B cell (primary cell): ENCODE measurements around the gene OPN1SW. TPM values are rescaled to one million over a fixed set of nuclear protein-coding genes. Genes with fewer than 3 reads are reported as not detected.

ENCODE experiments used
- ATAC-seq: fragments of 200-7000 bp; cut with Tn5 transposase; one replicate; pipeline ENCODE4 v1.10.0; 2021; ENCODE audit warnings: low read depth, mild to moderate bottlenecking, moderate number of reproducible peaks, moderate library complexity
- CTCF ChIA-PET: fragments of 350-600 bp; sonication (Branson Sonifier 250); formaldehyde crosslinking; loops from one replicate; lab custom pipeline; 2021; ENCODE audit warnings: antibody characterized with exemption, inconsistent platforms; lab: Charles Lee
- POLR2A ChIA-PET: fragments of 350-600 bp; sonication (Branson Sonifier 250); formaldehyde crosslinking; loops from one replicate; lab custom pipeline; 2021; ENCODE audit warnings: antibody characterized with exemption; lab: Charles Lee
- DNase-seq: peaks from one replicate; pipeline ENCODE4 v3.0.0; 2013
- H2AFZ ChIP-seq: 2 replicates; pipeline ENCODE4 v1.6.1; 2012; ENCODE audit warnings: mild to moderate bottlenecking, low read depth, low read length; ENCODE audit not compliant: insufficient read depth, poor library complexity, severe bottlenecking
- H3K27ac ChIP-seq, 2 donors: 1 replicate in 1 of 2; 2 replicates in 1 of 2; pipeline ENCODE4 v1.5.1; 2012 to 2013; ENCODE audit warnings: low read length in 2 of 2, mild to moderate bottlenecking in 2 of 2, moderate library complexity in 1 of 2
- H3K27me3 ChIP-seq, 4 experiments: fragments of 200-600 bp in 1 of 4; sonication (generic) in 1 of 4; replicated peaks in 1 of 4; 1 replicate in 2 of 4; 2 replicates in 2 of 4; pipeline versions ENCODE4 v1.6.1 to v1.7.0; 2013 to 2016; ENCODE audit warnings: low read length in 3 of 4, mild to moderate bottlenecking in 2 of 4, mixed read lengths in 1 of 4, moderate library complexity in 1 of 4; ENCODE audit not compliant: insufficient read depth in 4 of 4, control insufficient read depth in 3 of 4; ENCODE audit errors: control extremely low read depth in 1 of 4
- H3K36me3 ChIP-seq, 2 experiments: replicated peaks in 1 of 2; 1 replicate in 1 of 2; 2 replicates in 1 of 2; pipeline versions ENCODE4 v1.6.1 to v1.7.1; 2013; ENCODE audit warnings: low read length in 1 of 2; ENCODE audit not compliant: insufficient read depth in 2 of 2, control insufficient read depth in 1 of 2; ENCODE audit errors: control extremely low read depth in 1 of 2, extremely low read depth in 1 of 2
- H3K4me1 ChIP-seq, 2 donors: fragments of 200-600 bp in 1 of 2; sonication (generic) in 1 of 2; 1 replicate in 1 of 2; 2 replicates in 1 of 2; pipeline versions ENCODE4 v1.5.1 to v1.6.1; 2013 to 2017; ENCODE audit warnings: low read length in 2 of 2; ENCODE audit not compliant: control insufficient read depth in 2 of 2, insufficient read depth in 2 of 2
- H3K4me2 ChIP-seq: replicated peaks from 2 replicates; pipeline ENCODE3; 2012; ENCODE audit warnings: mild to moderate bottlenecking, low read depth, low read length; ENCODE audit not compliant: poor library complexity, severe bottlenecking
- H3K4me3 ChIP-seq, 5 experiments: fragments of 200-600 bp in 1 of 5; sonication (generic) in 1 of 5; 1 replicate in 3 of 5; 2 replicates in 2 of 5; pipeline versions ENCODE4 v1.5.1 to v1.7.0; 2011 to 2016; ENCODE audit warnings: low read length in 4 of 5, mild to moderate bottlenecking in 4 of 5, low read depth in 2 of 5, control low read depth in 1 of 5, moderate library complexity in 1 of 5; ENCODE audit not compliant: insufficient read depth in 1 of 5; ENCODE audit errors: control extremely low read depth in 1 of 5, extremely low read depth in 1 of 5
- H3K79me2 ChIP-seq: fragments of 200-600 bp; sonication (generic); one replicate; pipeline ENCODE4 v1.6.0; 2016; ENCODE audit warnings: low read length; ENCODE audit not compliant: control insufficient read depth, insufficient read depth
- H3K9ac ChIP-seq: fragments of 200-600 bp; sonication (generic); 2 replicates; pipeline ENCODE4 v1.6.1; 2017; ENCODE audit warnings: mild to moderate bottlenecking, low read length, moderate library complexity
- H3K9me3 ChIP-seq, 3 donors: one replicate each; pipeline versions ENCODE4 v1.6.1 to v1.7.1; 2013; ENCODE audit warnings: low read length in 2 of 3; ENCODE audit not compliant: control insufficient read depth in 2 of 3, insufficient read depth in 1 of 3; ENCODE audit errors: control extremely low read depth in 1 of 3
- H4K20me1 ChIP-seq: 2 replicates; pipeline ENCODE4 v1.6.0; 2012; ENCODE audit warnings: mild to moderate bottlenecking, low read length; ENCODE audit not compliant: insufficient read depth, control insufficient read depth, poor library complexity, severe bottlenecking
- H3K27ac Mint-ChIP-seq: one replicate; pipeline ENCODE4 v1.8.0; 2021; ENCODE audit warnings: mixed read lengths
- H3K27me3 Mint-ChIP-seq: one replicate; pipeline ENCODE4 v1.8.0; 2021; ENCODE audit warnings: mixed read lengths
- H3K4me1 Mint-ChIP-seq: one replicate; pipeline ENCODE4 v1.8.0; 2021; ENCODE audit warnings: mixed read lengths
- H3K4me3 Mint-ChIP-seq: one replicate; pipeline ENCODE4 v1.8.0; 2021; ENCODE audit warnings: mixed read lengths
- H3K9me3 Mint-ChIP-seq: one replicate; pipeline ENCODE4 v1.8.0; 2022; ENCODE audit warnings: mixed read lengths; ENCODE audit not compliant: insufficient read depth
- EZH2 ChIP-seq: IDR thresholded peaks from 2 replicates; pipeline ENCODE4 v1.6.1; 2012; ENCODE audit warnings: borderline replicate concordance, low read depth, mild to moderate bottlenecking, moderate library complexity, low read length; ENCODE audit not compliant: insufficient read depth, poor library complexity, severe bottlenecking
- WGBS: methylation state at CpG from one replicate; pipeline ENCODE4 v1.1.5; 2013; ENCODE audit warnings: missing lambda C conversion rate; ENCODE audit not compliant: insufficient coverage; 5-methylcytosine and 5-hydroxymethylcytosine counted together
- intact Hi-C: fragments of 100-400 bp; cut with micrococcal nuclease; formaldehyde crosslinking; loops from one replicate; pipeline ENCODE4 v1.10.0; 2022
- polyA plus RNA-seq: library from polyadenylated mRNA; depleted of rRNA; stranded (reverse); fragments of >200 nt; gene quantifications from 2 replicates; pipeline ENCODE4 v1.2.3, GENCODE V29; 2012
- total RNA-seq, 2 donors: library from RNA; stranded (reverse); fragments of 120-200 nt in 1 of 2; gene quantifications; 1 replicate in 1 of 2; 2 replicates in 1 of 2; pipeline versions ENCODE4 v1.2.3 to v1.2.4, GENCODE V29; 2013 to 2022
- TF ChIP-seq, protein P1 (sequence below): fragments of 200-600 bp; IDR thresholded peaks from one replicate; pipeline ENCODE4 v1.8.0; 2022; ENCODE audit warnings: antibody characterized with exemption, mild to moderate bottlenecking

Gene OPN1SW
- total and polyA plus RNA-seq, 2 donors (not counting 1 experiment from before 2014, with no cell fraction given): not detected

DNA sequence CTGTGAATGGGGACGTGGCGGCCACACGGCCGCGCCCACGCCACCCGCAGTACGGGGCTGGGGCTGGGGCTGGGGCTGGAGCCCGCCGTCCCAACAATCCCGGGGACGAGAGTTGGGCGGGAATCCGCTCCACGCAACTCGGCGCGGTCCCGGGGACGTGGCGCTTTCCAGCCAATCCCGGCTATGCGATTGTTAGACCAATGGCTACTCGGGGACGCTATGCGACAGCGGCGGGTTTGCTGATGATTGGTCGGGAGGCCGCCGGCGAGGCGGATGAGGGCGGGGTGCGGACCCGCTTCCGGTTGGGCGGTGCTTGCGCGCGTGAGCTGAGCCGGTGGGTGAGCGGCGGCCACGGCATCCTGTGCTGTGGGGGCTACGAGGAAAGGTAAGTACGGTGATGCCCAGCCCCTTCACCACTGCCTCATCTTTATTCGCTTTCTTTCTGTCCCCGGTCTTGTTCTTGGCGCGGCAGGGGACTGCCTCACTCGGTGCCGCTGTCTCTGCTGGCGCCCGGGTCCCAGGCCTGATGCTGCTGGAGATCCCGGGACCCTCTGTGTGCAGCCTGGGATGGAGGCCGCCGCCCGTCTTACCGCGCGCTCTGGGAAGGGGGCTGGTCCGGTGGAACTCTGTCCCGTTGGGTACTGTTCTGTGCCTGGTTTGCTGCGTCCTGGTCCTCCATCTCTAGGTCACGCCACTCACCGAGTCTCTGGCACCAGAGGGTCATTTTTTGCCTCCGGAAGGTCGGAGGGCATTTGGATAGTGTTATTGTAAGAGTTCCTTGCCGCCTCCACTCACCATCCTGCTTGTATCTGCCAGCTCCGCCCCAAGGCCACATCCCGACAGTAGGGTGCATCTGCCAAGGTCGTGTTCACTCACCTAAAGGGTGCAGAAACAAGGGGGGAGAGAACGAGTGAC is 36.3 kb downstream of the OPN1SW start, which contains the start of gene CALU:
Gene CALU, plus strand, starts transcription at position 312 of the 915 bp plus-strand sequence. CDS start 9,225 bp downstream, outside the sequence.
- Histone ChIP-seq H2AFZ (peak within 1 kb of the TSS; percentile 82), H3K27me3 (no peaks in the 10 kb centered on the region), H3K9ac (peak within 1 kb of the TSS; percentile 90)

More for the DNA sequence above, 36.3 kb downstream of the OPN1SW start, which contains the start of gene CALU:
- Histone ChIP-seq H3K4me3 (peak within 1 kb of the TSS; percentile 58 to 96 (median 88)), H3K4me2 (peak within 1 kb of the TSS; percentile 78), H4K20me1 (peaks cover 13% of the 10 kb centered on the region), H3K4me1 (peaks cover 34 to 48% of the 10 kb centered on the region in 2 donors), H3K79me2 (peaks cover 66% of the 10 kb centered on the region), H3K9me3 (no peaks in the 10 kb centered on the region), H3K27ac (peak within 1 kb of the TSS; percentile 67 to 83), H3K36me3 (no peaks in the 10 kb centered on the region)
- Mint-ChIP-seq H3K4me3 (peak within 1 kb of the TSS; percentile 100), H3K27ac (peak within 1 kb of the TSS; percentile 93), H3K9me3 (no peaks in the 10 kb centered on the region), H3K27me3 (no peaks in the 10 kb centered on the region), H3K4me1 (peaks cover 41% of the 10 kb centered on the region)
- CTCF ChIA-PET: interaction anchor here (0.7 to 1.0 kb wide), 2 partner anchors 14 to 479 kb away, joined by 3 to 5 read pairs; no protein-coding TSS in a partner anchor
- TF ChIP-seq EZH2: no peak
- TF ChIP-seq, protein P1, sequence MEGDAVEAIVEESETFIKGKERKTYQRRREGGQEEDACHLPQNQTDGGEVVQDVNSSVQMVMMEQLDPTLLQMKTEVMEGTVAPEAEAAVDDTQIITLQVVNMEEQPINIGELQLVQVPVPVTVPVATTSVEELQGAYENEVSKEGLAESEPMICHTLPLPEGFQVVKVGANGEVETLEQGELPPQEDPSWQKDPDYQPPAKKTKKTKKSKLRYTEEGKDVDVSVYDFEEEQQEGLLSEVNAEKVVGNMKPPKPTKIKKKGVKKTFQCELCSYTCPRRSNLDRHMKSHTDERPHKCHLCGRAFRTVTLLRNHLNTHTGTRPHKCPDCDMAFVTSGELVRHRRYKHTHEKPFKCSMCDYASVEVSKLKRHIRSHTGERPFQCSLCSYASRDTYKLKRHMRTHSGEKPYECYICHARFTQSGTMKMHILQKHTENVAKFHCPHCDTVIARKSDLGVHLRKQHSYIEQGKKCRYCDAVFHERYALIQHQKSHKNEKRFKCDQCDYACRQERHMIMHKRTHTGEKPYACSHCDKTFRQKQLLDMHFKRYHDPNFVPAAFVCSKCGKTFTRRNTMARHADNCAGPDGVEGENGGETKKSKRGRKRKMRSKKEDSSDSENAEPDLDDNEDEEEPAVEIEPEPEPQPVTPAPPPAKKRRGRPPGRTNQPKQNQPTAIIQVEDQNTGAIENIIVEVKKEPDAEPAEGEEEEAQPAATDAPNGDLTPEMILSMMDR: no peak
- DNase-seq (peak; percentile 93), ATAC-seq (peak; percentile 96)
- POLR2A ChIA-PET: interaction anchor here (1.0 to 1.4 kb wide), 2 partner anchors 52 to 316 kb away, joined by 3 read pairs; partner anchors contain the start of gene TNPO3
- intact Hi-C loops: loop anchor here (1.0 to 10.0 kb wide), 10 partner anchors 42 to 1333 kb away; partner anchors contain the start of genes ARF5, ATP6V1F, CCDC136 and GCC1
- under 1% methylated on average over 67 of the region's 74 CpGs for WGBS
